GM21423 (cell line): ENCODE results near the gene NKTR.
"Not testable (repeated sequence)": the region's sequence is repeated elsewhere in the genome, so short reads cannot be mapped to it uniquely, and the experiment has no call there.

Experiments
- ATAC-seq: cut with Tn5 transposase; IDR thresholded peaks from one replicate; pipeline ENCODE4 v1.9.1; 2021; ENCODE audit warnings: mild to moderate bottlenecking, moderate library complexity; ENCODE audit not compliant: unreplicated experiment

Gene NKTR

GRCh38 chr3:42595682-42596081, 4.8 kb upstream of the NKTR start:
- ATAC-seq = no peak

DNA sequence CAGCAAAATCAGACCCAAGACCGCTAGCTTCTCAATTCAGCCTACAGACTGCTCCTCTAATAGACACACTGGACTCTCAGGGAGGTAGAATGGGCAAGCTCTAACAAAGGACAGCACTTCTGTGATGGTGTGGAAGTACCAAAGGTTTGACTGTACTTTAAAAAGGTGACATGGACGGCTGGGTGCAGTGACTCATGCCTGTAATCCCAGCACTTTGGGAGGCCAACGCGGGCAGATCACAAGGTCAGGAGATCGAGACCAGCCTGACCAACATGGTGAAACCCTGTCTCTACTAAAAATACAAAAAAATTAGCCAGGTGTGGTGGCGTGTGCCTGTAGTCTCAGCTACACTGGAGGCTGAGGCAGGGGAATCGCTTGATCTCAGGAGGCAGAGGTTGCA, 3.4 kb upstream of the NKTR start:
- not testable (repeated sequence) for ATAC-seq

DNA sequence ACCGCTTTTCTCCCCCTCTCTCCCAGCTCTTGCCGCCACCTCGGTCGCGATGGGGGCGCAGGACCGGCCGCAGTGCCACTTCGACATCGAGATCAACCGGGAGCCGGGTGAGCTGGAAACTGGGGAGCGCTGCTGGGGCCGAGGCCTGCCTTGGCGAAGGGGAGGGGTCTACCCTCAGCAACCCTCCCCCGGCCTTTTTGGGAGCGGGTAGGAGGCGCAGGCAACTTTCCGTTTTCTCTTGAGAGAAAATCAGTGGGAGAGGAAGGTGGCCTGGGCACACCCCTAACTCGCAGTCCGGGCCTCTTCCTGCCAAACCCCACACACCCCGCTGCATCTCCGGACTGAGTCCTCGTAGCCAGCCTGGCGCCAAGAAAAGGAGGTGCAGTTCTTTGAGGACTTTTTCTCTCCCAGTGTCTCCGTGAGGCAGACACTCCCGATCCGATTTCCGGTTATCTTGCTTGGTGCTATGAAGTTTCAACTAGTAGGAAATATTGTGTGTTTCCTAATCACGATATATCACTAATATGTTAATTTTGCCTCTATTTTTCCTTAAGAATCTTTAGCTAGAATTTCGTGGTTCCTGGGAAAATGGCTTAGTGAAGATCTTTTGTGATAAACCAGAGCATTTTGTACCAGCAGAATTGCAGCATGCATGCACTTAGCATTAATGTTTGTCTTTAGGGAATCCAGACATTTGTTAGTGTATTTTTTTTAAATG, 631 bp downstream of the NKTR start:
- peak; percentile 23 for ATAC-seq

DNA sequence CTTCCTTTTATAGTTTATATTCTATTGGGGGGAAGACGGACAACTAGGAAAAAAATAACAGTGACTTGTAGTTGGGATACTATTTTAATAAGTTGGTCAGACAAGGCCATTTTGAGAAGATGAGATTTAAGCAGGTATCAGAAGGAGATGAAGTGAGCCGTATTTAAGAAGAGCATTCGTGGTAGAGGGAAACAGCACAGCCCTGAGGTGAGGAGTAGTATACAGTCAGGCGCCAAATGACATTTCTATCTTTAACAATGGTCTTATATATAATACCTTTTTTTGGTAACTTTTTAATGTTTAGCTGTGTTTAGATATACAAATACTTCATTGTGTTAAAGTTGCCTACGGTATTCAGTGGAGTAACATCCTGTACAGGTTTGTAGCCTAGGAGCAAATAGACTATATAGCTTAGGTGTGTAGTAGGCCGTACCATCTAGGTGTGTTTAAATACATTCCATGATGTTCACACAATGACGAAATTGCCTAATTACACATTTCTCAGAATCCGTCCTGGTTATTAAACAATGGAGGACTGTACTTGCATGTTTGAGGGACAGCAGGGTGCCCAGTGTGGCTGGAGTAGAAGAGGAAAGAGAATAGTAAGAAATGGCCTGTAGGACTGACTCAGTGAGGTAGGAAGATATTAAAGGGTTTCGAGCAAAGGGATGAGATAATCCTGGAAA, 1.6 kb downstream of the NKTR start:
- no peak for ATAC-seq

GRCh38 chr3:42602961-42603360, 2.5 kb downstream of the NKTR start:
- no peak for ATAC-seq

DNA sequence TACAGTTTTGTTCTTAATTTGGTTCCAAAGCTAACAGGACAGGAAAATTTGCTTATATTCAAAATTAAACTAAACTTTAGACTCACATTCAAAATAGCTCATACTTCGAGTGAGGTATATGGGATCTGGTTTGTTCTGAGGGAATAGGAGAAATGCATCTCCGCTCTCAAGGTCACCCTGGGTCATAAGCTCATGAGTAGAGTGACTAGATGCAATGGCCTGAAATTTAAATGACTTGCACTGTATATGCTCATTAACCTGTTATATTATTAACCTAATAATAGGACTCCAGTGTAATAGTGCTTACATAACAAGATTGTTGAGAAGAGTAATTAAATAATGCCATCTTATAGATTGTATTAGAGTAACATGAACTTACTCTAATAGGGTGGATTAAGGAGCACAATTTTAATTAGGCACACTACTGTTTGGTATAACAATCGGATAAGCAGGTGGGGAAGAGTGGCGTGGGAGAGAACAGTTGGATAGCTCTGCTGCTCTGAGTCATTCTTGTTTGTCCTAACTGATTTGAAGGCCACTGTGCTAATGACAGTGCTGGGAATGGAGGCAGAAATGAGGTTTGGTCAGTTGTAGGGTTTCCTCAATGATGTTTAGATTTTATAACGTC, 5.2 kb downstream of the NKTR start:
- ATAC-seq = no peak

- no peak for ATAC-seq
These were observed 8.1 kb downstream of the NKTR start for GRCh38 chr3:42608581-42608980.

DNA sequence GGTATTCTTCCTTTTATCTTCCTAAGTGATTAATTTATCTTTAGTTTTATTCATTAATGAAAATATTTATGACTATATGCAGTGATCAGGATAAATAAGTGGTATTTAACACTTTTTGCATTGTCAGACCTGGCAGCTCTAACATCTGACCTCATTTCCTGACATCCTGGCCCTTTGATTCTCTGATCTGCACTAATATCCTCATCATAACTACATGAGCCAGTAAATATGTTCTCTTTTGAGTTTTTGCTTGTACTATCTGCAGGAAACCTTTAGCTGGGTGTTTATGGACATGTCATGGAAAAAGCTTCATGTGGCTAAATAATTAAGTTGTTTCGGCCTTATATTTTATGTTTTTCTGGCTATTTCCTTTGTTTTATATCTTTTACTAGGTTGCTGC, 10.5 kb downstream of the NKTR start:
- ATAC-seq = no peak

DNA sequence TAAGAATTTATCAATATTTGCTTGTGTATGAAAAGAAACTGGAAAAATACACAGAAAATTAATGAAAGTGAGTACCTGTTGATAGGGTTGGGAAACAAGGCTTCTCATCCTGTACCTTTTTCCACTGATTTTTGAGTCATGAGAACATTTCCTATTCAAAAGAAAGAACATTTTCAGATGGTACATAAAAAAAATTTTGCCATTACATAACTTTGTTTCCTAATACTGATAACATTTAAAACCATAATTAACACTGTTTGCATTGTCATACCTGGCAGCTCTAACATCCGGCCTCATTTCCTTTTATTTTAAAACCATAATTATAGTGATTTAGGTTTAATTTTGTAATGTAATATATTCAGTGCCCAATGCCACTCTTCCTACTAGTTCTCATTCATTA, 11.7 kb downstream of the NKTR start:
- ATAC-seq = no peak

GRCh38 chr3:42612928-42613327, 12.4 kb downstream of the NKTR start:
- ATAC-seq = peak; percentile 56

DNA sequence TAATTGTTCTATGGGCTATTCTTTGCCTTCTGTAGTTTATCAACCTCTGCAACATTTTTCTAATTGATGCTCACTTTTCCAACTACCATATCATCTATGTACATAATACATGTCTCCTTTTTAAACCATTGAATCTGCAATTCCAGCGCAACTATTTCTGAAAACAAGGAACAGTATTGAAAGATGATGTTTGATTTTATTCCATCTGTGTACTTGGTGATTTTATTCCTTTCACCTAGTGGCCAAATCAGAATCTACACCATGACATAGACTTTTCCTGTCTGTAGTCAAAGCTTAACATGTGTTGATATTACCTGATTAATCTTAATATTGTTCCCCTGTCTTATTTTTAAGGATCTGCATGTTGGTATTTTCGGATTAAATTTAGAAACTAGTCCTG, 13.0 kb downstream of the NKTR start:
- no peak for ATAC-seq

DNA sequence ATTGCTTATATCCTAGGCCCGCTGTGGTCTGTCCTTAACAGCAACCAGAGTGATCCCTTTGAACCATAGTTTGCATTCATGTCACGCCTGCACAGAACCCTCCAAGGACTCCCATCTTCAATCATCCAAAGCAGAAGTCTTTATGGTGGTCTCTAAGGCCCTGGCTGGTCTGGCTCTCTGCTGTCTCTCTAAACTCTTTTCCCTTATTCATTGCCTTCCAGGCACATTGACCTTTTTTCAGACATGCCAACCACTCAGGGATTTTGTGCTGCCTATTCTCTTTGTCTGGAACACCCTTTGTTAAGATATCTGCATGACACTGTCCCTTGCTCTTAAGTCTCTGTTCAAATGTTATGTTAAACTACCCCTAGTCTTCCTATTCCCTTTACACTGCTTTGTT, 31.1 kb downstream of the NKTR start:
- ATAC-seq = no peak

DNA sequence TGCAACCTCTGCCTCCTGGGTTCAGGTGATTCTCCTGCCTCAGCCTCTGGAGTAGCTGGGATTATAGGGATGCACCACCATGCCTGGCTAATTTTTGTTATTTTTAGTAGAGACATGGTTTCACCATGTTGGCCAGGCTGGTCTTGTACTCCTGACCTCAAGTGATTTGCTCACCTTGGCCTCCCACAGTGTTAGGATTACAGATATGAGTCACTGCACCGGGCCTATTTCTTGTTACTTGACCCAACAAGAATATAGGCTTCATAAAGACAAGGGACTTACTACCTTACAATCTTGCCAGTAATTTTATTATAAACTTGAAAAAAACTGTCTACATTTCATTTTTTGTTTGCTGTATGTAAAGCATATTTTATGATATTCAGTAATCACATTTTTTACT, 31.7 kb downstream of the NKTR start:
- ATAC-seq = no peak

- no peak for ATAC-seq
These were observed 33.1 kb downstream of the NKTR start for GRCh38 chr3:42633544-42633943.

- ATAC-seq = no peak
These were observed 34.6 kb downstream of the NKTR start for GRCh38 chr3:42635111-42635510.

DNA sequence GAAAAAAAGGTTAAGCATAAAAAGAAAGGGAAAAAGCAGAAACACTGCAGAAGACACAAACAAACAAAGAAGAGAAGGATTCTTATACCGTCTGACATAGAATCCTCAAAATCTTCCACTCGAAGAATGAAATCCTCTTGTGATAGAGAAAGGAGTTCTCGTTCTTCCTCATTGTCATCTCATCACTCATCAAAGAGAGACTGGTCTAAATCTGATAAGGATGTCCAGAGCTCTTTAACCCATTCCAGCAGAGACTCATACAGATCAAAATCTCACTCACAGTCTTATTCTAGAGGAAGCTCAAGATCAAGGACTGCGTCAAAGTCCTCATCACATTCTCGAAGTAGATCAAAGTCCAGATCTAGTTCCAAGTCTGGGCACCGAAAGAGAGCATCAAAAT, 36.5 kb downstream of the NKTR start:
- no peak for ATAC-seq

DNA sequence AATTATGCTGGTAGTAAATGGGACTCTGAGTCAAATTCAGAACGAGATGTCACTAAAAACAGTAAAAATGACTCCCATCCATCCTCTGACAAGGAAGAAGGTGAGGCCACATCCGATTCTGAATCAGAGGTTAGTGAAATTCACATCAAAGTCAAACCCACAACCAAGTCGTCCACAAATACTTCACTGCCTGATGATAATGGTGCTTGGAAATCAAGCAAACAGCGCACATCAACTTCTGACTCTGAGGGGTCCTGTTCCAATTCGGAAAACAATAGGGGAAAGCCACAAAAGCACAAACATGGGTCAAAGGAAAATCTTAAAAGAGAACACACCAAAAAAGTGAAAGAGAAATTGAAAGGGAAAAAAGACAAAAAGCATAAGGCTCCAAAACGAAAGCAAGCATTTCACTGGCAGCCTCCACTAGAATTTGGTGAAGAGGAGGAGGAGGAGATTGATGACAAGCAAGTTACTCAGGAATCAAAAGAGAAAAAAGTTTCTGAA, 37.9 kb downstream of the NKTR start:
- ATAC-seq = no peak

DNA sequence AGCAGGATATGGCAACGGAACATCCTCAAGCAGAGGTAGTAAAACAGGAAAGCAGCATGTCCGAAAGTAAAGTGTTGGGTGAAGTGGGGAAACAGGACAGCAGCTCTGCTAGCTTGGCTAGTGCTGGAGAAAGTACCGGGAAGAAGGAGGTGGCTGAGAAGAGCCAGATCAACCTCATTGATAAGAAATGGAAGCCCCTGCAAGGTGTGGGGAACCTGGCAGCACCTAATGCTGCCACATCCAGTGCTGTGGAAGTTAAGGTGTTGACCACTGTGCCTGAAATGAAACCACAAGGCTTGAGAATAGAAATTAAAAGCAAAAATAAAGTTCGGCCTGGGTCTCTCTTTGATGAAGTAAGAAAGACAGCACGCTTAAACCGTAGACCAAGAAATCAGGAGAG, 38.7 kb downstream of the NKTR start:
- ATAC-seq = no peak

- no peak for ATAC-seq
These were observed 39.6 kb downstream of the NKTR start for GRCh38 chr3:42640129-42640528.

- ATAC-seq = no peak
These were observed 40.4 kb downstream of the NKTR start for GRCh38 chr3:42640771-42641370.

DNA sequence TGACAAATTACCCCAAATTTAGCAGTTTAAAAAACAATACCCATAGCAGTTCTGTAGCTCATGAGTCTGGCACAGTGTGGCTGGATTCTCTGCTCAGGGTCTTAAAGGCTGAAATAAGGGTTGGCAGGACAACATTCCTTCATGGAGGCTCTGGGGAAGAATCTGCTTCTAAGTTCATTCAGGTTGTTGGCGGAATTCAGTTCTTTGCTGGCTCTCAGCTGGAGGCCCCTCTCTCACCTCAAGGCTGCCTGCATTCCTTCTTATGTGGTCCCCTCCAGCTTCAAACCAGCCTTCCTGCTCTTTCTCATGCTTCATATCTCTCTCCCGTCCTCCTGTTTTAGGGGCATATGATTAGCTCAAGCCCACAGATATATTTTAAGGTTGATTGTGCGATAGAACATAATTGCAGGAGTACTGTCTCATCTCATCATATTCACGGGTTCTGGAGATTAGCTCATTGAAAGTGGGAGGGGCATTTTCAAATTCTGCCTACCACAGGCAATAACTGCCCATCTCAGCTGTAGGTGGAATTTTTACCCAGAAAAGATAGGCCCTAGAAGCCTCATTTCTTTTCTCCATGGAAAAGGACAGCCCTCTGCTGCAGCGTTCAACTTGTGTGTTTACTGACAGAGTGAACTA, 47.5 kb downstream of the NKTR start:
- no peak for ATAC-seq
